Measurements from ENCODE around the gene SPCS1. TPM values are rescaled to one million over a fixed set of nuclear protein-coding genes. Genes with fewer than 3 reads are reported as not detected.
"Not testable (repeated sequence)": the region's sequence is repeated elsewhere in the genome, so short reads cannot be mapped to it uniquely, and the experiment has no call there.

The SPCS1 gene
- 51.1 and 57.9 TPM in 2 replicates for total RNA-seq

DNA sequence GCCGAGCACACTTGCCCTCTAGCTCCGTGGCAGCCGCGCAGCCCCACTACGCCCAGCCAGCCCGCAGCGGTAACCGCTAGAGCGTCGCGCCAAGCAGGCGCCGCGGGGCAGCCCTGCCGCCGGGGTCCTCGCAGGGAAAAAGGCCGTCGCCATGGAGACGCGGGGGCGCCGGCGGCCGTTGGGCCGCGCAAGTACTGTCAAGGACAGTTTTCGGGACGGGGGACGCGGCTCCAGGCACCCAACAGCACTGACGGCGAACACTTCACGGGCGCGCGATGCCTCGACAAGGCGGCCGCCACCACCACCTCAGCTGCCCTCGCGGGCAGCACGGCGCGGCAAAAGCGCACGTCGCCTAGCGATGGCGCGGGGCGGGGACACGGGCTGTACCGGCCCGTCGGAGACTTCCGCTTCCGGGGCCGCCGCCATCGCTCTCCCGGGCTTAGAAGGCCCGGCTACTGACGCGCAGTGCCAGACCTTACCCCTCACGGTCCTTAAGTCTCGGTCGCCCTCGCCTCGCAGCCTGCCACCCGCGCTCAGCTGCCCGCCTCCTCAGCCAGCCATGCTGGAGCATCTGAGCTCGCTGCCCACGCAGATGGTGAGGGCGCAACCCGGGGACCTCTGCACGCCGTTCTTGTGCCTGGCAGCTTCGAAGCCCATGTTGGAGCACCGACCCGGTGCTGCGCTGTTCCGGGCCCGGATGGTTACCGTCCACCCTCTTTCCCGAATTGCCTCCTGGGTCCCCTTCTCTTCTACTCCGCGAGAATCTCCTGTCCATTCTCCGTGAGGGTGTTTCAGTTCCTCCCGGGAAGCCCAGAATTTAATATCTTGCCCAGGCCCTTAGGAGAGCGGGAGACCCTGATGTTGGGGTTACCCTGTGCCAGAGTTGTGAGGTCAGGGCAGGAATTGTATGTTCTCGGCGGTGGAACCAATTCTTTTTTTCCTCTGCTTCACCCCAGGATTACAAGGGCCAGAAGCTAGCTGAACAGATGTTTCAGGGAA lies at the start of gene SPCS1, which contains the start of gene GLT8D1:
TSS of gene SPCS1 (plus strand) at position 419 of the 999 bp plus-strand sequence. CDS start at position 560, 141 bp downstream.
TSS of gene GLT8D1 (minus strand) at position 104 of the 999 bp plus-strand sequence. CDS start 5,331 bp downstream, outside the sequence.
- no peaks in the 10 kb centered on the region for H3K27me3 ChIP-seq (ENCODE audit: control insufficient read depth, insufficient read depth, low read length)
- FAIRE-seq (no peak), DNase-seq (ENCODE audit: low read depth) (peak; percentile 67)
- H3K4me3 ChIP-seq (ENCODE audit: low read depth, low read length) = peak within 1 kb of the TSS; percentile 98
- TF ChIP-seq, protein P1, sequence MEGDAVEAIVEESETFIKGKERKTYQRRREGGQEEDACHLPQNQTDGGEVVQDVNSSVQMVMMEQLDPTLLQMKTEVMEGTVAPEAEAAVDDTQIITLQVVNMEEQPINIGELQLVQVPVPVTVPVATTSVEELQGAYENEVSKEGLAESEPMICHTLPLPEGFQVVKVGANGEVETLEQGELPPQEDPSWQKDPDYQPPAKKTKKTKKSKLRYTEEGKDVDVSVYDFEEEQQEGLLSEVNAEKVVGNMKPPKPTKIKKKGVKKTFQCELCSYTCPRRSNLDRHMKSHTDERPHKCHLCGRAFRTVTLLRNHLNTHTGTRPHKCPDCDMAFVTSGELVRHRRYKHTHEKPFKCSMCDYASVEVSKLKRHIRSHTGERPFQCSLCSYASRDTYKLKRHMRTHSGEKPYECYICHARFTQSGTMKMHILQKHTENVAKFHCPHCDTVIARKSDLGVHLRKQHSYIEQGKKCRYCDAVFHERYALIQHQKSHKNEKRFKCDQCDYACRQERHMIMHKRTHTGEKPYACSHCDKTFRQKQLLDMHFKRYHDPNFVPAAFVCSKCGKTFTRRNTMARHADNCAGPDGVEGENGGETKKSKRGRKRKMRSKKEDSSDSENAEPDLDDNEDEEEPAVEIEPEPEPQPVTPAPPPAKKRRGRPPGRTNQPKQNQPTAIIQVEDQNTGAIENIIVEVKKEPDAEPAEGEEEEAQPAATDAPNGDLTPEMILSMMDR (IDR thresholded peaks at IDR 0.05; ENCODE audit: insufficient read depth, low read length, severe bottlenecking) = no peak
- no peaks in the 10 kb centered on the region for H3K36me3 ChIP-seq (ENCODE audit: control insufficient read depth, insufficient read depth, low read length)

DNA sequence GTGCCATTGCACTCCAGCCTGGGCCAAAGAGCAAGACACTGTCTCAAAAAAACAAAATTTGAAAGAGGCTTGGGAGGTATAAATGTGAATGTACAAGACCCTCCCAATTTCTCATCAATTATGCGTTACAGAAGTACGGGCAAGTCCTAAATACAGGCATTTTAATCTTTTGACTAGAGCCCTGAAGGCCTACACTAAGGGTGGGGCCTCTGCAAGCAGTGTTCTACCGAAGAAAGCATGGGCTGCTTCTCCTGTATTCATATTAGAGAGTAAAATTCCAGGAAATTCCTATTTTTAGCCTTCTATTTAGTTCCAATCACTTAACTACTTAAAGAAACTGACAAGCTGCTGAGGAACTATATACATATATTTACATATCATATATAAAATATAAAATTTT lies 45.9 kb upstream of the SPCS1 start:
- Histone ChIP-seq H3K27me3 (ENCODE audit: control insufficient read depth, insufficient read depth, low read length) (no peaks in the 10 kb centered on the region), H3K4me3 (ENCODE audit: low read depth, low read length) (no peak overlapping the region), H3K36me3 (ENCODE audit: control insufficient read depth, insufficient read depth, low read length) (peaks cover 12% of the 10 kb centered on the region)
- FAIRE-seq = no peak
- TF ChIP-seq, protein P1 (IDR thresholded peaks at IDR 0.05; ENCODE audit: insufficient read depth, low read length, severe bottlenecking) = no peak
- no peak for DNase-seq (ENCODE audit: low read depth)

DNA sequence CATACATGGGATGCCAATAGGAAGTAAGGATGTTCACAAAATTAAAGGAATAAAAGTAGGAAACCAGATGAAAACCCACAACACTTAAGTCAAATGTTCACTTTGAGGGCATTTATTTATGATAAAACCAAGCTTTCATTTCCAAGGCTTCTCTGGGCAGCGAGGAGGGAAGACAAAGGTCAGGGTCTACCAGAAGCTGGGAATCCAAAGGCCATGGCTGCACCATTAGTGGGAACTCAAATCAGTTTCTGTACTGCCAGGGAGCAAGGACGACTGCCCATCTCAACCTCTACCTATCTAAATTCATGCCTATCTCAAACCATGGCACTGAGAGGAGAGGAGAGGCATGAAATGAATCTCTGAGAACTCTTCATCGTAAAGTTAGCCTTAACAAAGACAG lies 42.8 kb upstream of the SPCS1 start:
- FAIRE-seq (no peak), DNase-seq (ENCODE audit: low read depth) (no peak)
- TF ChIP-seq, protein P1 (IDR thresholded peaks at IDR 0.05; ENCODE audit: insufficient read depth, low read length, severe bottlenecking) = no peak
- Histone ChIP-seq H3K27me3 (ENCODE audit: control insufficient read depth, insufficient read depth, low read length) (no peaks in the 10 kb centered on the region), H3K36me3 (ENCODE audit: control insufficient read depth, insufficient read depth, low read length) (peaks cover 20% of the 10 kb centered on the region), H3K4me3 (ENCODE audit: low read depth, low read length) (no peak overlapping the region)

DNA sequence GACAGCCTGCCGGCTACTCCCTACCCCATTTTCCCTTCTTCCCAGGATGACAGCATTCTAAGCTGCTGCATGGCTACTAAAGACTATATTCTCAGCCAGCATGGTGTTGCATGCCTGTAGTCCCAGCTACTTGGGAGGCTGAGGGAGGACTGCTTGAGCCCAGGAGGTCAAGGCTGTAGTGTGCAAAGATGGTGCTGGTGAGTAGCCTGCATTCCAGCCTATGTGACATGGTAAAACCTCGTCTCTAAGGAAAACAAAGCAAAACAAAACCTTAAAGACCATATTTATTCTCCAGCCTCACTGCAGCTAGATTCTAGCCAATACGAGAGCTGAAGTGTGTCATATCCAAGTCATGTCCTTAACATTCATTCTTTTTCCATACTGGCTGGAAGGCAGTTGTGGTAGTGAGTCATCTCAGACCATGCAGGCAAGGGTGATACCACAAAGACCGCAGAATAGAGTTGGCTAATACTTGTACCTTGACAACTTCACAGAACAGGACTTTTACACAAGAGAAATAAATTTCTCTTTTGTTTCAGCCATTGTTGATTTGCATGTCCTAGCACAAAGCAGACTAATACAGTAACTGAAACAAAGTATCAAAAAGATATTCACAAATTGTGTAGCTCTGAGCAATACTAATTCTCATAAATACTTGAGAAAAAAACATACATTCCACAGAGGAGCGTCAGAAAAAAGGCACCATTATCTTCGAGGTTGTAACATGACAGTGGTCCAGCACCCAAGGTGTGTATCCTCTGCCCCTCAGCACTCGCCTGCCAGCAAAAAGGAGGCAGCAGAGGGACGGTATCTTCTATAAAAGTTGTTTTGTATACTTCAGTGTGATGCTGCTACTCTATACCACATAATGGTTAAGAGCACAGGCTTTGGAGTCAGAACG lies 35.0 kb upstream of the SPCS1 start:
- Histone ChIP-seq H3K36me3 (ENCODE audit: control insufficient read depth, insufficient read depth, low read length) (peaks cover 7% of the 10 kb centered on the region), H3K27me3 (ENCODE audit: control insufficient read depth, insufficient read depth, low read length) (no peaks in the 10 kb centered on the region), H3K4me3 (ENCODE audit: low read depth, low read length) (no peak overlapping the region)
- TF ChIP-seq, protein P1 (IDR thresholded peaks at IDR 0.05; ENCODE audit: insufficient read depth, low read length, severe bottlenecking) = no peak
- DNase-seq (ENCODE audit: low read depth) (peak; percentile 100), FAIRE-seq (peak; percentile 93)

DNA sequence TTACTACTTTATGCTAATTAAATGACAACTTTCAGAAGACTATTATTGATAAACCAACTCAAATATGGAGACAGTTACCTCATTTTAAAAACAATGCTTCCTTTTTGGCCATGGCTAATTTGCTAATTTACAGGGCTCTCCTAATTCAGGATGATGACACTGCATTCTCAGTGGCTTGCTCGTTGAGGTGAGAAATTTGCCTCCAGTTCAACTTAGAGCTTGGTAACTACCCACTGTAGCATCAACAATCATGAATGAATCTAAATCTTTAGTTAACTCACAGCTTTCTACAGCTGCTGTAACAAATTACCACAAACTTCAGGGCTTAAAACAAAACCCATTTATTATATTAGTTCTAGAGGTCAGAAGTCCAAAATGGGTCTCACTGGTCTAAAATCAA lies 34.2 kb upstream of the SPCS1 start:
- peak; percentile 29 for DNase-seq (ENCODE audit: low read depth)
- H3K27me3 ChIP-seq (ENCODE audit: control insufficient read depth, insufficient read depth, low read length) = no peaks in the 10 kb centered on the region
- no peak overlapping the region for H3K4me3 ChIP-seq (ENCODE audit: low read depth, low read length)
- no peak for FAIRE-seq
- TF ChIP-seq, protein P1 (IDR thresholded peaks at IDR 0.05; ENCODE audit: insufficient read depth, low read length, severe bottlenecking) = no peak
- peaks cover 5% of the 10 kb centered on the region for H3K36me3 ChIP-seq (ENCODE audit: control insufficient read depth, insufficient read depth, low read length)

DNA sequence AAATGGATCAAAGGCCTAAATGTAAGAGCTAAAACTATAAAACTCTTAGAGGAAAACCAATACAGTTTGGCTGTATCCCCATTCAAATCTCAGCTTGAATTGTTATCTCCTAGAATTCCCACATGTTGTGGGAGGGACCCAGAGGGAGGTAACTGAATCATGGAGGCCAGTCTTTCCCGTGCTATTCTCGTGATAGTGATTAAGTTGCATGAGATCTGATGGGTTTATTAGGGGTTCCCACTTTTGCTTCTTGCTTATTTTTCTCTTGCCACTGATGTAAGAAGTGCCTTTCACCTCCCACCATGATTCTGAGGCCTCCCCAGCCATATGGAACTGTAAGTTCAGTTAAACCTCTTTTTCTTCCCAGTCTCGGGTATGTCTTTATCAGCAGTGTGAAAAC lies 29.7 kb upstream of the SPCS1 start:
- H3K36me3 ChIP-seq (ENCODE audit: control insufficient read depth, insufficient read depth, low read length) = peaks cover 10% of the 10 kb centered on the region
- not testable (repeated sequence) for H3K4me3 ChIP-seq (ENCODE audit: low read depth, low read length); H3K27me3 ChIP-seq (ENCODE audit: control insufficient read depth, insufficient read depth, low read length); DNase-seq (ENCODE audit: low read depth); FAIRE-seq

Measured in bronchial epithelial cell (primary cell).